ENCODE results near the gene SDK2.
A peak's percentile ranks its signal among the peaks of the same experiment; 100 is the strongest.
"Not testable (repeated sequence)": the region's sequence is repeated elsewhere in the genome, so short reads cannot be mapped to it uniquely, and the experiment has no call there.

SDK2 gene

DNA sequence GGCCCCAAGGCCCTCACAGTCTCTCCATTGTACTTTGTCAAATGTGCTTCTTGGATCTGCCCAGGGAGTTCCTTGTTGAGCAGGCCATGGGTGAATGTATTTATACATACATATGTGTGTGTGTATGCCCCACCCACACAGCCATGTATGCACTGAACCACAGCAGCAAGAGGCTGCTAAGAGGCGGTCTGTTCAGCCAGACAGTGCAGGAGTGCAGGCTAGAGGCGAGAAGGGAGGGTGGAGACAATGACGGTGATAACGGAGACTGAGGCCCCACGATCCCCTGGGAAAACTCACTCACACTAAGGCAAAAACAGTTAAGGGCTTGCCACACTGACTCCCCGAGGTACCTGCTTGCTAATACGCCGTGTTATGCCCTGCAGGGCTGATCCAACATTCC lies 181.4 kb downstream of the SDK2 start:
- DNase-seq (ENCODE audit: low read depth in 2 of 2) = no peak

GRCh38 chr17:73459980-73460379 lies 184.3 kb downstream of the SDK2 start:
- DNase-seq (ENCODE audit: low read depth in 2 of 2) = no peak

DNA sequence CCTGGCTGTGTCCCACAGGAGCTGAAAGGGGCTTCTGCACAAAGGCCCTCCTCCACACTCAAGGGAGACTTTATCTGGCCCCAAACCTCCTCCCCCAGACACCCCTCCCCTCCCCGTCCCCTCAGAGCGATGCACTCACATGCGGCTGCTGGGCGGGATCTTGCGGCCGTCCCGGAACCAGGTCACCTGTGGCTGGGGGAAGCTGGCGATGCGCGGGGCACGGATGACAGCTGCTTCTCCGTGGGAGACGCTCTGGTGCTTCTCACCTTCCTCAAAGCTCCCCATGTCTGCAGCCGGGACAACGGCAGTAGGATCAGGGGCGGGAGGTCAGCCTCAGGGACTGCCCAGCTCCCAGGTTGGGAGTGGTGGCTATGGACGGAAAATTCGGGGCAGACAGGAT lies 188.5 kb downstream of the SDK2 start:
- DNase-seq (ENCODE audit: low read depth in 2 of 2) = no peak

DNA sequence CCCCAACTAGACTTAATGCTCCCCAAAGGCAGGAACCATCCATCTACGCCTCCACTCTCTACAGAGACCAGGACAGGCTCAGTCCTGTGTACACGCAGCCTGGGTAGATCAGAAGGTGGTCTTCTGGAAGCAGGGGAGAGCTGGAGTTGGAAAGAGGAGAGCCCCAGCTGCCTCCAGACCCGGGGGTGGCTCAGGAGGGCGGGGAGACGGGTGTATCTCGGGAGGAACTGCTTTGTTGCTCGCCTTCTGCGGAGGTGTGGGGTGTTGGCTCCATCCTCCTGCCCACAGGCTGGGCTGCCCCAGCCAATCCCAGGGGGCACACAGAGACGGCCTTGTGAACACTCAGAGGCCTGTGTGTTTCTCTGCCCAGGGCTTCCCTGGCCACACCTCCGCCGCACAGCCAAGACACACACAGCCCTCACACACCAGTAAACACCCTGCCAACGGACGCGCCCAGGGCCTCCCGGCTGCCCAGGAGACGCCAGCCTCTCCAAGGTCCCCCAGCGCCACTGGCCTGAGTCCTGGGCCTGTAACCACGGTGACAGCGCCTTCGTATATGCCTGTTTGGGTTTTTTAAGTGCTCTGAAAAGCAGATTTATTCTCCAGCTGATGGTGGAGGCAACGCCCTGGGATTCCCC lies 189.1 kb downstream of the SDK2 start:
- DNase-seq (ENCODE audit: low read depth in 2 of 2) = no peak

DNA sequence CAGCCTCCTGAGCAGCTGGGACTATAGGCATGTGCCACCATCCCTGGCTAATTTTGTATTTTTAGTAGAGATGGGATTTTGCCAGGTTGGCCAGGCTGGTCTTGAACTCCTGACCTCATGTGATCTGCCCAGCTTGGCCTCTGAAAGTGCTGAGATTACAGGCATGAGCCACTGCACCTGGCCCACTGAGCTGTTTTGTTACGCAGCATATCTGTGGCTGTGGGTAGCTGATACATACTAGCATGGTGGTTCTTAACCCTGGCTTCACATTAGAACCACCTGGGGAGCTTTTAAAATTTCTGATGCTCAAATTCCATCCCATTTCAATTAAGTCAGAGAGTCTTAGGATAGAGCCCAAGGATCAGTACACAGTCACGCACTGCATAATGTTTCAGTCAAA lies 190.8 kb downstream of the SDK2 start:
- not testable (repeated sequence) for DNase-seq (ENCODE audit: low read depth in 2 of 2)

GRCh38 chr17:73453090-73453489 lies 191.2 kb downstream of the SDK2 start:
- no peak for DNase-seq (ENCODE audit: low read depth in 2 of 2)

GRCh38 chr17:73452009-73452408 lies 192.2 kb downstream of the SDK2 start:
- DNase-seq (ENCODE audit: low read depth in 2 of 2) = no peak

DNA sequence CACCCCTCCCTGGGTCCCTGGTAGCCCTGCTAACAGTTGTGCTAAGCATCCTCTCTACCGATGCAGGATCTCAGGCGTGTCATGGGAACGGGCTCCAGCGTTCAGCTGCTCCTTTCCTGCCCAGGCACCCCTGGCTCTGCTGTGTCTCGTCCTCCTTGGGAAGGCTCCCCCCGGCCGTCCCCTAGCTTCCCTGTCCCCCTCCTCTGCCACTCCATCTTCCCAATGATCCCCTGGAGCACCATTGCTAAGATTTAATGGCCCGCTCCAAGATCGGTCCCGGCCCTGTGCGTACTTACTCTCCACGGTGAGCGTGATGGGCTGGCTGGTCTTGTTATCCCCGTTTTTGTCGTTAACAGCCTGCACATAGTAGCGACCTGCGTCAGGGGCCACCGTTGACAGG lies 196.9 kb downstream of the SDK2 start:
- no peak for DNase-seq (ENCODE audit: low read depth in 2 of 2)

DNA sequence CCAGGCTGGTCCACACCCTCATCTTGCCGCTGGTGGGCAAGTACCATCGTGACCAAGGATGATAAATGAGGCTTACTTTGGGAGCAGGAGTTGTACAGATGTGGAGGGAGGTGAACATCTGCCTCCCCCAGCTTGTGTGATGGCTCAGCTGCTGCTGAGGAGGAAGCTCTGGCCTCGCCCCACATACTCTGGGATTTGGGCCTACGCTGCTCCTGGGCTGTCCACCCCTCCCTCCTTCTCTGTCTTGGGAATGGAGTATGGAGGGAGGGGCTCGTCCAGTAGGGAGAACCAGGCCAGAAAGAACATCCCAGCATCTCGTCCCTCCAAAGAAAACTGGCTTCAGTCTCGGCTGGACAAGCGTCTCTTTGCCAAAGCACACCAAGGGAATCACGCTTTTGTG lies 197.6 kb downstream of the SDK2 start:
- no peak for DNase-seq (ENCODE audit: low read depth in 2 of 2)

- DNase-seq (ENCODE audit: low read depth in 2 of 2) = no peak
These were observed 198.8 kb downstream of the SDK2 start for GRCh38 chr17:73445466-73445865.

DNA sequence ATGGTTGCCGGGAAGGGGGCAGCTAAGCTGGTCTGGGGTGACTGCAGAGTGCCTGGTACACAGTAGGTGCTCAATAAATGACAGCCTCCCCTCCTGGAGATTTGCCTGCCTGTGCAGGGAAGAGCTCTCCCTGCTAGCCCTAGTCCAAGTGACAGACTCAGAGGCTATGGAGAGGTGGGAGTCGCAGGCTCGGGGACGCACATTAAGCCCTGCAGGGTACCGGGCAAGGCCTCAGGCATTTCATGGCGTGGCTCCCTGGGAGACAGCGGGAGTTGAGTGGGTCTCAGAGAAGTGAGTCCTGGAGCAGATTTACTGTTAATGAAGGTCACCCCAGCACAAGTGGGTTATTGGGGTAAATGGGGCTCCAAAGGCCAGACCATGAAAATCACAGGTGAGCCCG lies 200.2 kb downstream of the SDK2 start:
- DNase-seq (ENCODE audit: low read depth in 2 of 2) = no peak

GRCh38 chr17:73439597-73439996 lies 204.6 kb downstream of the SDK2 start:
- no peak for DNase-seq (ENCODE audit: low read depth in 2 of 2)

GRCh38 chr17:73437826-73438225 lies 206.4 kb downstream of the SDK2 start:
- no peak for DNase-seq (ENCODE audit: low read depth in 2 of 2)

- DNase-seq (ENCODE audit: low read depth in 2 of 2) = no peak
These were observed 207.3 kb downstream of the SDK2 start for GRCh38 chr17:73436954-73437353.

GRCh38 chr17:73435412-73435811 lies 208.8 kb downstream of the SDK2 start:
- DNase-seq (ENCODE audit: low read depth in 2 of 2) = no peak

GRCh38 chr17:73434154-73434553 lies 210.1 kb downstream of the SDK2 start:
- DNase-seq (ENCODE audit: low read depth in 2 of 2) = no peak

DNA sequence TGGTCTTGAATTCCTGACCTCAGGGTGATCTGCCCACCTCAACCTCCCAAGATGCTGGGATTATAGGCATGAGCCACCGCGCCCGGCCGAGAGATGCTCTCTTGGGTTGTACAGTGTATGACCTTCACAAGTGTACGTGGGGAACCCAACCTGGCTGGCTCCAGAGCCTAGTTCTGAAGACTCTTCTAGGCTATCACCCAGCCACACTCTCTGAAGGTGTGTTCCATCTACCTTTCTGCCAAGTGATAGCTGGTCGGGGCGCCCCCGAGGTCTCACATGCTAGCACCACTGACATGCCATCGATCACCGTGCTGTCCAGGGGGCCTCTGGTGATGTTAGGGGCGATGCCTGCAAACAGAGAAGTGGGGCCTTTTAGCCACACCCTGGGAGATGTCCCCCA lies 210.7 kb downstream of the SDK2 start:
- DNase-seq (ENCODE audit: low read depth in 2 of 2) = no peak

DNA sequence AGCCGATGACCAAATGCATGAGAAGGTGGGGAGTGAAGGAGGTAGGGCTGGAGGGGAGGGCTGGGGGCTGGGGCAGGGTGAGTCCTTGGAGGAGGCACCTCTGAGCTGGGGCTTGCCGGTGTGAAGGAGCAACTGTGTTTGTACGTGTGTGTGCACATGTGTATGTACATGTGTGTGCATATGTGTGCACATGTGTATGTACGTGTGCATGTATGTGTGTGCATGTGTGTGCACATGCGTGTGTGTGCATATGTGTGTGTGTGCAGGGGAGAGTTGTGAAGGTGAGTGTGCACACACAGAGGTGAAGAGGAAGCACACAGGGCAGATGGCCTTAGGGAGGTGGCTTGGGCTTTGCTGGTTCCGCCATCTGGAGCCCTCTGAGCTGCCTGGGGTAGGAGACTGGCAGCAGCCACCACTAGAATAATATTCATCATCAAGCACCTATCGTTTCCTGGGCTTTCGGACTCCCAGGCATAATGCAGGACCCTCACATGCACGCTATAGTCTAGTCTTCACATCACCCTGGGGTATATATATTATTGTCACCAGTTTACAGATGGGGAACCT lies 211.5 kb downstream of the SDK2 start:
- no peak for DNase-seq (ENCODE audit: low read depth in 2 of 2)

DNA sequence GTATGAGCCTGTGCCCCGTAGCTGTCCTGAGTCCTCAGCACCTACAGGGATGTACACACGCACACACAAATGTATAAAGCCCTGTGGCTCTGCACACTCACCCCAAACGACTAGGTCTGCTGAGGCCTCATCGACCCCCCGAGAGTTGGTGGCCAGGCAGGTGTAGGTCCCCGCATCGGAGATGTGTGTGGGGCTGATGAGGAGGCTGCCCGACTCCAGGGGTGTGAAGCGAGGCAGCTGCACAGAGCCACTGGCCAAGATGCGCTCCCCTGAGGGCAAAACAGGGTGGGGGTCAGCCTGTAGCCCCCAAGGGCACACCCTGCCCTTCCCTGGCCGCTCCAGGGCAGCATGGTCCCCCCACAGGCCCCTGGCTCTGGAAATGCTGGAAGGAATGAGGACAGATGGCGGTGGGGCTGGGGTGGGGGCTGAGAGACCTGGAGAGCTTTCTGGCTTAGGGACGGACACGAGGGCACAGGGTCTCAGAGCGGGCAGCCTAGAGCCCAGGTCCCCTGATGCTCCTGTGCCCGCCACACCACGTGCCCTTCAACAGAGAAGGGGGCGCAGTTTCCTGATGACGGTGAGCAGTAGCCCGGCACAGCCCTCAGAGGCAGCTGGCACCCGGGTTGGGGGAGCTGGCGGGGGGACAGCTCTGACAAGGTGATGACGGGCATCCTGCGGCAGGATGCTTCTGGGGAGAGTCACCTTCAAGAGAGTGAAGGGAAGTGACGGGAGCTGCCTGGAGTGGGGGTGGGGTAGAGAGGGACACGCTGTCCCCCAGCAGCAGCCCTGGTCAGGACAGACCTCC lies 212.6 kb downstream of the SDK2 start:
- no peak for DNase-seq (ENCODE audit: low read depth in 2 of 2)

- DNase-seq (ENCODE audit: low read depth in 2 of 2) = no peak
These were observed 213.4 kb downstream of the SDK2 start for GRCh38 chr17:73430848-73431247.

DNA sequence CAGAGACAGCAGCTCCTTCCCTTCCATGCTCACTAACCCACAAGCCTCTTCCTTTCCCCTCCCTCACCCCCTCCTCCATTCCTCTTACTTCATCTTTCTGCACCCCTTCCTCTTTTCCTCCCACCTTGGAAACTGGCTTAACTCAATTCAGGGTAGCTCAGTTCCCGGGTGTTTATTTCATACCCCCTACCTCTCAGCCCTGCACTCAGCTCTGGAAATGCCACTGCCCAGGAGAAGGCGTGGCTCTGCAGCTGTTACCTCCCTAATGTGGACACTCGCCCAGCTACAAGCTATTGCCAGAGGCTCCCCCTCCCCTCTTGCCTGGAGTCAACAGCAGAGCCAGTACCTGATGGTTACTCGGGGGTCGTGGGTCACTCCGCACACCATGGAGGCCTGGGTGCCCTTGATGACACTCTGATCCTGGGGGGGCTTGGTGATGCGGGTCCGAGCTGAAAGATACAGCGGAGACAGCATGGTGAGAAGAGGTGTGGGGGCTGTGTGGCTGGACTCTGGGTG lies 214.0 kb downstream of the SDK2 start:
- DNase-seq (ENCODE audit: low read depth in 2 of 2) = no peak

DNA sequence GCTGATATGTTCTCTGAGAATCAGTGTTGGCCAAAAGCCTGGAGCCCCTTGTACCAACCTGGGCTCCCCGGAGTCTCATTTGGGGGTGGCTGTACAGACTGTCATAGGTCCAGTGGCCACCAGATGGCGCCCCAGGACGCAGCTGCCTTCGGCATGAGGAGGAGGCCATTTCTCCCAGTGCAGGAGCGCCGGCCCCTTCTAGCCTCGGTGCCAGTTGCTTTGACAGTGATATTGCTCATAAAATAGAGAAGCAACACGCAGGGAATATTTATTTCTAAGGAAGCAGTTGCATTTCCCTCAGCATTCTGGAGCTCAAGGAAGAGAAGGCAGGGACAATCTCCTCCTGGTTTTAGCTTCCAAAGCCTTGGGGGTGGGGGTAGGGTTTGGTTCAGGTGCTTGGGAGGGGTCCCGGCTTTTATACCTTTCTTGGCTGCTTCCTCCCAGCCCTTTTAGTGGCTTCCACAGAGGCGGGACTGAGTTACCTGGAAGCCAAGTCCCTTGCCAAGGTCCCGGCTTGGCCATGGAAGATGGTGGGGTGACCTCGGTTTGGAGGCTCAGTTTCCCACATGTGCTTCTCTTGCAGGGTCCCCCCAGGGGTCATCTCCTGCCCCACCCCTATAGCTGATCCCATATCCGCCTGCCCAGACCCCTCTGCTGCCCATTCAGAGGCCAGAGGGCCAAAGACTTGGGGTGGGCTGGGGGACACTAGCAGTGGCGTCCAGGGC lies 214.6 kb downstream of the SDK2 start:
- DNase-seq (ENCODE audit: low read depth in 2 of 2) = peak; percentile 82 to 85

Data from activated CD4-positive, alpha-beta T cell treated with anti-CD3 and anti-CD28 coated beads for 24 hours (primary cell).